GM12878 (cell line): ENCODE results near the gene IDH3B.

Experiments
- CTCF ChIP-seq, 3 experiments: IDR thresholded peaks in 2 of 3; conservative IDR thresholded peaks in 1 of 3; 2 replicates each; pipeline ENCODE4 v1.5.1; 2011; ENCODE audit warnings: low read depth in 3 of 3, low read length in 3 of 3, mild to moderate bottlenecking in 3 of 3, control low read depth in 2 of 3, moderate library complexity in 2 of 3, inconsistent platforms in 1 of 3, mixed read lengths in 1 of 3; ENCODE audit not compliant: control insufficient read depth in 2 of 3, insufficient read depth in 1 of 3; ENCODE audit errors: extremely low read depth in 1 of 3
- EP300 ChIP-seq, 2 experiments: fragments of 150-350 bp in 1 of 2; IDR thresholded peaks; 2 replicates each; pipeline ENCODE4 v1.6.1; 2011 to 2012; ENCODE audit warnings: low read depth in 2 of 2, low read length in 2 of 2, borderline replicate concordance in 1 of 2, improper control_type of control experiment in 1 of 2, inconsistent platforms in 1 of 2; ENCODE audit not compliant: control insufficient read depth in 1 of 2
- MXI1 ChIP-seq: fragments of 150-350 bp; IDR thresholded peaks from 2 replicates; pipeline ENCODE4 v1.6.1; 2011; ENCODE audit warnings: low read depth, mild to moderate bottlenecking, inconsistent platforms, low read length, improper control_type of control experiment
- POLR2AphosphoS2 ChIP-seq: IDR thresholded peaks from 2 replicates; pipeline ENCODE4 v1.6.1; 2011; ENCODE audit warnings: low read depth, mild to moderate bottlenecking, low read length, improper control_type of control experiment, moderate library complexity
- ZNF207 ChIP-seq: fragments of 450-650 bp; IDR thresholded peaks from 2 replicates; pipeline ENCODE4 v1.6.1; 2014; ENCODE audit warnings: antibody characterized with exemption, mild to moderate bottlenecking, borderline replicate concordance
- TF ChIP-seq, protein P1 (sequence below): IDR thresholded peaks from 2 replicates; pipeline ENCODE4 v1.6.1; 2011; ENCODE audit warnings: low read depth, low read length, improper control_type of control experiment, borderline replicate concordance

DNA sequence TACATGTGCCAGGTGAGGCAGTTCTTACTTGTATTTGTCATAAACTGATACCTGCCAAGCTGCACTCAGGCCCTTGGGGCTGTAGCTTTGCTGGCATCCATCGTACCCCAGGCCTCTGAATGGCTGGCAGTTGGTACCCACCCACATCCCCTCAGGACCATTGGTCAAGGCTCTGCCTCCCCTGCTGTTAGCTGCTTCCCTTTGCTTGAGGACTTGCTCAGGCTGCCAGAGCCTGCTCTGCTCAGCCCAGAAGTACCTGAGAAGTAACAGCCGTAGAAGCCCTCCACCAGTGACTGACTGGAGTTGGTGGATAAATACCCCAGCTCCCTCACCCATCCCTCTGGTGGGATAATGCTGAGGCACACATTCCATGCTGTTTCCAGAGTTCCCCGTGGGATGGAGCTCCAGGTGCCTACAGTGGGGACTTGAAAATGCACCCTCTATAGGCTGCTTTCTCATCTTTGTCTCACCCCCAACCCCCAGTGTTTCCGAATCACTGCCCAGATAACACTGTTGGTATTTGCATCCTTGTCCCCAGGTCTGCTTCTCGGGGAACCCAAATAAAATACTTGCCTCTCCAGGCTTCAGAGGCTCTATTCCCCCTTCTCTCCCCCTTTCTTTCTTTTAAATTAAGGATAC is 35.9 kb upstream of the IDH3B start:
- no peak for TF ChIP-seq ZNF207
- no peak for TF ChIP-seq MXI1
- no peak for TF ChIP-seq CTCF (IDR thresholded peaks at IDR 0.05 in 2 of 3, conservative IDR thresholded peaks at IDR 0.05 in 1 of 3; ENCODE audit: control insufficient read depth in 2 of 3, extremely low read depth in 1 of 3, insufficient read depth in 1 of 3, low read depth in 3 of 3, low read length in 3 of 3)
- TF ChIP-seq, protein P1, sequence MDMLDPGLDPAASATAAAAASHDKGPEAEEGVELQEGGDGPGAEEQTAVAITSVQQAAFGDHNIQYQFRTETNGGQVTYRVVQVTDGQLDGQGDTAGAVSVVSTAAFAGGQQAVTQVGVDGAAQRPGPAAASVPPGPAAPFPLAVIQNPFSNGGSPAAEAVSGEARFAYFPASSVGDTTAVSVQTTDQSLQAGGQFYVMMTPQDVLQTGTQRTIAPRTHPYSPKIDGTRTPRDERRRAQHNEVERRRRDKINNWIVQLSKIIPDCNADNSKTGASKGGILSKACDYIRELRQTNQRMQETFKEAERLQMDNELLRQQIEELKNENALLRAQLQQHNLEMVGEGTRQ = no peak
- no peak for TF ChIP-seq EP300 (IDR thresholded peaks at IDR 0.05; ENCODE audit: borderline replicate concordance in 1 of 2, control insufficient read depth in 1 of 2, low read depth in 2 of 2, low read length in 2 of 2)
- TF ChIP-seq POLR2AphosphoS2 = no peak
